ENCODE data around the gene KCTD8. TPM values are rescaled to one million over a fixed set of nuclear protein-coding genes. Genes with fewer than 3 reads are reported as not detected.

KCTD8 gene
- total RNA-seq, 1 experiment from 2014 or later, result not detected

- no peaks in the 10 kb centered on the region for H3K36me3 ChIP-seq (ENCODE audit: low read depth)
- ChIA-PET POLR2A (ENCODE audit: unreplicated experiment) (no interaction called here), CTCF (no interaction called here)
- H3K4me3 ChIP-seq, result no peak overlapping the region
- H3K27me3 ChIP-seq (ENCODE audit: insufficient read depth, low read depth), result no peaks in the 10 kb centered on the region
- H3K9me3 ChIP-seq (ENCODE audit: insufficient read depth, low read depth), result no peaks in the 10 kb centered on the region
- no peaks in the 10 kb centered on the region for H3K9me2 ChIP-seq (ENCODE audit: insufficient read depth)
- H4K20me1 ChIP-seq (ENCODE audit: insufficient read depth), result no peaks in the 10 kb centered on the region
- TF ChIP-seq CTCF (conservative IDR thresholded peaks at IDR 0.05) (no peak), EZH2 (IDR thresholded peaks at IDR 0.05; ENCODE audit: low read depth) (no peak)
- no peak for DNase-seq
- H3K4me2 ChIP-seq, result no peak overlapping the region
- H2AFZ ChIP-seq, result no peak overlapping the region
- BruUV-seq (replicated peaks), result no TSS peak
- intact Hi-C loops (cut with micrococcal nuclease; ENCODE audit: unreplicated experiment), result no loop called here
- no peaks in the 10 kb centered on the region for H3K79me2 ChIP-seq (ENCODE audit: low read depth)
- H3K4me1 ChIP-seq (replicated peaks; ENCODE audit: insufficient read depth), result no peaks in the 10 kb centered on the region
- no peak overlapping the region for H3K27ac ChIP-seq
- H3F3A ChIP-seq (ENCODE audit: insufficient read depth, low read depth), result no peaks in the 10 kb centered on the region
Observed at GRCh38 chr4:44165938-44166337, 282.7 kb downstream of the KCTD8 start.

- intact Hi-C loops (cut with micrococcal nuclease; ENCODE audit: unreplicated experiment), result no loop called here
- no TSS peak for BruUV-seq (replicated peaks)
- Histone ChIP-seq H3K4me3 (no peak overlapping the region), H4K20me1 (ENCODE audit: insufficient read depth) (no peaks in the 10 kb centered on the region), H3K79me2 (ENCODE audit: low read depth) (no peaks in the 10 kb centered on the region), H3K9me2 (ENCODE audit: insufficient read depth) (no peaks in the 10 kb centered on the region), H3K27me3 (ENCODE audit: insufficient read depth, low read depth) (no peaks in the 10 kb centered on the region), H3K4me1 (replicated peaks; ENCODE audit: insufficient read depth) (no peaks in the 10 kb centered on the region), H3K27ac (no peak overlapping the region), H3K36me3 (ENCODE audit: low read depth) (no peaks in the 10 kb centered on the region), H3K9me3 (ENCODE audit: insufficient read depth, low read depth) (no peaks in the 10 kb centered on the region), H3F3A (ENCODE audit: insufficient read depth, low read depth) (no peaks in the 10 kb centered on the region), H3K4me2 (no peak overlapping the region), H2AFZ (no peak overlapping the region)
- TF ChIP-seq EZH2 (IDR thresholded peaks at IDR 0.05; ENCODE audit: low read depth) (no peak), CTCF (conservative IDR thresholded peaks at IDR 0.05) (no peak)
- ChIA-PET POLR2A (ENCODE audit: unreplicated experiment) (no interaction called here), CTCF (no interaction called here)
- no peak for DNase-seq
Observed at GRCh38 chr4:44162538-44163270, 285.9 kb downstream of the KCTD8 start.

GRCh38 chr4:44161756-44162155, 286.9 kb downstream of the KCTD8 start:
- Histone ChIP-seq H3F3A (ENCODE audit: insufficient read depth, low read depth) (no peaks in the 10 kb centered on the region), H3K4me3 (no peak overlapping the region), H3K79me2 (ENCODE audit: low read depth) (no peaks in the 10 kb centered on the region), H2AFZ (no peak overlapping the region), H3K36me3 (ENCODE audit: low read depth) (no peaks in the 10 kb centered on the region), H3K4me2 (no peak overlapping the region), H3K9me3 (ENCODE audit: insufficient read depth, low read depth) (no peaks in the 10 kb centered on the region), H4K20me1 (ENCODE audit: insufficient read depth) (no peaks in the 10 kb centered on the region), H3K27me3 (ENCODE audit: insufficient read depth, low read depth) (no peaks in the 10 kb centered on the region), H3K4me1 (replicated peaks; ENCODE audit: insufficient read depth) (no peaks in the 10 kb centered on the region), H3K9me2 (ENCODE audit: insufficient read depth) (no peaks in the 10 kb centered on the region), H3K27ac (no peak overlapping the region)
- ChIA-PET CTCF (no interaction called here), POLR2A (ENCODE audit: unreplicated experiment) (no interaction called here)
- no TSS peak for BruUV-seq (replicated peaks)
- DNase-seq, result no peak
- TF ChIP-seq CTCF (conservative IDR thresholded peaks at IDR 0.05) (no peak), EZH2 (IDR thresholded peaks at IDR 0.05; ENCODE audit: low read depth) (no peak)
- intact Hi-C loops (cut with micrococcal nuclease; ENCODE audit: unreplicated experiment), result no loop called here
